ENCODE data around the gene LIPF.
"Not testable (repeated sequence)": the region's sequence is repeated elsewhere in the genome, so short reads cannot be mapped to it uniquely, and the experiment has no call there.

The LIPF gene

GRCh38 chr10:88664142-88664541 lies at the start of gene LIPF:
TSS of gene LIPF (plus strand) at chr10:88664442. CDS start at chr10:88667298, 2,856 bp downstream.
- no peak for DNase-seq (ENCODE audit: low spot score)

- DNase-seq (ENCODE audit: low spot score), result peak; percentile 20
Measured at GRCh38 chr10:88616250-88616977, 47.8 kb upstream of the LIPF start.

GRCh38 chr10:88617772-88618300 lies 46.4 kb upstream of the LIPF start:
- DNase-seq (ENCODE audit: low spot score), result no peak

GRCh38 chr10:88618496-88618895 lies 45.7 kb upstream of the LIPF start:
- DNase-seq (ENCODE audit: low spot score), result no peak

GRCh38 chr10:88620441-88620840 lies 43.8 kb upstream of the LIPF start:
- DNase-seq (ENCODE audit: low spot score), result no peak

- DNase-seq (ENCODE audit: low spot score), result no peak
Measured at GRCh38 chr10:88623835-88624234, 40.4 kb upstream of the LIPF start.

- DNase-seq (ENCODE audit: low spot score), result no peak
Measured at GRCh38 chr10:88624840-88625239, 39.4 kb upstream of the LIPF start.

- DNase-seq (ENCODE audit: low spot score), result no peak
Measured at GRCh38 chr10:88640186-88640585, 24.1 kb upstream of the LIPF start.

- DNase-seq (ENCODE audit: low spot score), result no peak
Measured at GRCh38 chr10:88642209-88642608, 22.0 kb upstream of the LIPF start.

- DNase-seq (ENCODE audit: low spot score), result no peak
Measured at GRCh38 chr10:88642963-88643362, 21.3 kb upstream of the LIPF start.

GRCh38 chr10:88647061-88647615 lies 17.1 kb upstream of the LIPF start:
- DNase-seq (ENCODE audit: low spot score), result no peak

- no peak for DNase-seq (ENCODE audit: low spot score)
Measured at GRCh38 chr10:88651101-88651551, 13.1 kb upstream of the LIPF start.

- no peak for DNase-seq (ENCODE audit: low spot score)
Measured at GRCh38 chr10:88652616-88653015, 11.6 kb upstream of the LIPF start.

- DNase-seq (ENCODE audit: low spot score), result no peak
Measured at GRCh38 chr10:88657901-88658300, 6.3 kb upstream of the LIPF start.

- no peak for DNase-seq (ENCODE audit: low spot score)
Measured at GRCh38 chr10:88659725-88660597, 4.3 kb upstream of the LIPF start.

- DNase-seq (ENCODE audit: low spot score), result no peak
Measured at GRCh38 chr10:88660598-88660884, 3.7 kb upstream of the LIPF start.

- DNase-seq (ENCODE audit: low spot score), result no peak
Measured at GRCh38 chr10:88661018-88661417, 3.2 kb upstream of the LIPF start.

- DNase-seq (ENCODE audit: low spot score), result no peak
Measured at GRCh38 chr10:88661577-88661976, 2.7 kb upstream of the LIPF start.

GRCh38 chr10:88663153-88663552 lies 1.1 kb upstream of the LIPF start:
- DNase-seq (ENCODE audit: low spot score), result not testable (repeated sequence)

GRCh38 chr10:88668465-88668864 lies 4.2 kb downstream of the LIPF start:
- no peak for DNase-seq (ENCODE audit: low spot score)

GRCh38 chr10:88670497-88670896 lies 6.3 kb downstream of the LIPF start:
- DNase-seq (ENCODE audit: low spot score), result no peak

GRCh38 chr10:88672041-88672440 lies 7.8 kb downstream of the LIPF start:
- no peak for DNase-seq (ENCODE audit: low spot score)
